HepG2 (cell line): ENCODE data around the gene DLG2. TPM values are rescaled to one million over a fixed set of nuclear protein-coding genes. Genes with fewer than 3 reads are reported as not detected.

ENCODE experiments used
- ATAC-seq: fragments of 200-7000 bp; cut with Tn5 transposase; 3 replicates; pipeline ENCODE4 v1.9.1; 2020; ENCODE audit warnings: mild to moderate bottlenecking, moderate library complexity
- BruUV-seq: library from RNA; stranded (reverse); fragments of 400-500 nt; replicated peaks from 2 replicates; lab custom pipeline; 2021; lab: Mats Ljungman, UMichigan
- CTCF ChIA-PET: fragments of 300-600 bp; formaldehyde crosslinking; extraction: SDS; loops from one replicate; lab custom pipeline; 2021; ENCODE audit warnings: low total read pairs, inconsistent platforms, low intra/inter-chr PET ratio; lab: Yijun Ruan, JAX
- POLR2A ChIA-PET: fragments of 350-600 bp; sonication (Branson Sonifier 250); formaldehyde crosslinking; loops from one replicate; lab custom pipeline; 2020; ENCODE audit warnings: antibody characterized with exemption, inconsistent platforms; lab: Yijun Ruan, JAX
- DNase-seq: peaks from one replicate; pipeline ENCODE4 v3.0.0-alpha.2; 2015; ENCODE audit warnings: low spot score
- FAIRE-seq: peaks from 3 replicates; lab custom pipeline; 2011; peaks lifted over from hg19 to GRCh38; lab: Jason Lieb, UNC
- H2AFZ ChIP-seq: one replicate; pipeline ENCODE4 v1.6.1; 2011; ENCODE audit warnings: low read length, inconsistent platforms
- H3K27ac ChIP-seq: fragments of 300-600 bp; 3 replicates; pipeline ENCODE4 v1.8.0; 2011; ENCODE audit warnings: mixed run types, mild to moderate bottlenecking, mixed read lengths, low read length, inconsistent platforms; ENCODE audit not compliant: insufficient read depth; ENCODE audit errors: extremely low read length
- H3K27me3 ChIP-seq, 2 experiments: fragments of 200-600 bp in 1 of 2; 2 replicates in 1 of 2; 3 replicates in 1 of 2; pipeline versions ENCODE4 v1.6.0 to v1.8.0; 2011; ENCODE audit warnings: low read length in 2 of 2, mild to moderate bottlenecking in 2 of 2, moderate library complexity in 2 of 2, inconsistent platforms in 1 of 2; ENCODE audit not compliant: insufficient read depth in 2 of 2, control insufficient read depth in 1 of 2
- H3K36me3 ChIP-seq, 2 experiments: fragments of 200-600 bp in 1 of 2; replicated peaks in 1 of 2; 2 replicates in 1 of 2; 3 replicates in 1 of 2; pipeline versions ENCODE4 v1.5.1 to v1.8.0; 2011; ENCODE audit warnings: low read length in 2 of 2, inconsistent platforms in 1 of 2; ENCODE audit not compliant: insufficient read depth in 2 of 2, control insufficient read depth in 1 of 2
- H3K4me1 ChIP-seq: 2 replicates; pipeline ENCODE4 v1.5.1; 2012; ENCODE audit warnings: low read length, inconsistent platforms; ENCODE audit not compliant: insufficient read depth
- H3K4me2 ChIP-seq: 2 replicates; pipeline ENCODE4 v1.6.0; 2011; ENCODE audit warnings: low read depth, low read length, inconsistent platforms
- H3K4me3 ChIP-seq, 3 experiments: fragments of 200-600 bp in 1 of 3; sonication (generic), shearing (Covaris generic) in 1 of 3; replicated peaks in 1 of 3; 2 replicates each; pipeline ENCODE4 v1.5.1; 2011 to 2016; ENCODE audit warnings: low read length in 3 of 3, inconsistent platforms in 2 of 3, low read depth in 2 of 3, mild to moderate bottlenecking in 2 of 3, control low read depth in 1 of 3, mixed read lengths in 1 of 3; ENCODE audit not compliant: insufficient read depth in 1 of 3
- H3K79me2 ChIP-seq: one replicate; pipeline ENCODE4 v1.6.1; 2011; ENCODE audit warnings: low read length, inconsistent platforms; ENCODE audit not compliant: insufficient read depth
- H3K9ac ChIP-seq: 2 replicates; pipeline ENCODE4 v1.6.0; 2011; ENCODE audit warnings: mild to moderate bottlenecking, low read depth, low read length, inconsistent platforms; ENCODE audit not compliant: insufficient read depth
- H3K9me3 ChIP-seq: 2 replicates; pipeline ENCODE4 v1.5.1; 2012; ENCODE audit warnings: mild to moderate bottlenecking, low read length
- H4K20me1 ChIP-seq: 2 replicates; pipeline ENCODE4 v1.6.0; 2011; ENCODE audit warnings: inconsistent platforms, mild to moderate bottlenecking, low read length, moderate library complexity; ENCODE audit not compliant: insufficient read depth
- ATF7-NPFF ChIP-seq: sonication (generic); formaldehyde crosslinking; IDR thresholded peaks from 2 replicates; pipeline ENCODE4 v1.8.1; 2023; ENCODE audit warnings: mild to moderate bottlenecking, low read depth, missing genetic modification reagents, moderate library complexity
- FOSL2 ChIP-seq: sonication (generic); formaldehyde crosslinking; IDR thresholded peaks from 2 replicates; pipeline ENCODE4 v1.4.0; 2020; ENCODE audit warnings: missing genetic modification reagents
- FOXK2 ChIP-seq: fragments of 450-650 bp; IDR thresholded peaks from 2 replicates; pipeline ENCODE4 v1.6.1; 2016
- HDAC1 ChIP-seq: sonication (generic); formaldehyde crosslinking; IDR thresholded peaks from 2 replicates; pipeline ENCODE4 v1.5.1; 2020; ENCODE audit warnings: mild to moderate bottlenecking, missing genetic modification reagents
- HOXA3 ChIP-seq: sonication (generic); formaldehyde crosslinking; IDR thresholded peaks from 2 replicates; pipeline ENCODE4 v1.5.0; 2020; ENCODE audit warnings: missing genetic modification reagents
- IKZF5 ChIP-seq: IDR thresholded peaks from 2 replicates; pipeline ENCODE4 v1.6.1; 2018; ENCODE audit warnings: missing genetic modification reagents, mild to moderate bottlenecking, missing compliant biosample characterization
- JUND ChIP-seq: sonication (generic); formaldehyde crosslinking; IDR thresholded peaks from 2 replicates; pipeline ENCODE4 v1.8.0; 2022; ENCODE audit warnings: mild to moderate bottlenecking, missing genetic modification reagents
- NAIF1 ChIP-seq: sonication (generic); formaldehyde crosslinking; IDR thresholded peaks from 2 replicates; pipeline ENCODE4 v1.5.0; 2020; ENCODE audit warnings: mild to moderate bottlenecking, missing genetic modification reagents, borderline replicate concordance
- NFIC ChIP-seq: IDR thresholded peaks from 2 replicates; pipeline ENCODE4 v1.6.1; 2012; ENCODE audit warnings: mild to moderate bottlenecking, low read length, inconsistent platforms
- SP5 ChIP-seq: IDR thresholded peaks from 2 replicates; pipeline ENCODE4 v1.6.1; 2016; ENCODE audit warnings: low read depth, borderline replicate concordance
- U2AF2 ChIP-seq: fragments of 200-400 bp; formaldehyde crosslinking; IDR thresholded peaks from 2 replicates; pipeline ENCODE4 v1.6.1; 2017; ENCODE audit warnings: low read depth, mild to moderate bottlenecking, low read length
- ZNF589 ChIP-seq: sonication (generic); formaldehyde crosslinking; conservative IDR thresholded peaks from 2 replicates; pipeline ENCODE4 v1.8.0; 2022; ENCODE audit warnings: mild to moderate bottlenecking, moderate library complexity, missing genetic modification reagents
- ZNF674 ChIP-seq: sonication (generic); formaldehyde crosslinking; IDR thresholded peaks from 2 replicates; pipeline ENCODE4 v1.5.0; 2020; ENCODE audit warnings: low read depth, mild to moderate bottlenecking, missing genetic modification reagents
- ZNF687 ChIP-seq: sonication (generic); formaldehyde crosslinking; IDR thresholded peaks from 2 replicates; pipeline ENCODE4 v1.5.1; 2020; ENCODE audit warnings: mild to moderate bottlenecking, missing genetic modification reagents, moderate library complexity
- ZXDC ChIP-seq: sonication (generic); formaldehyde crosslinking; IDR thresholded peaks from 2 replicates; pipeline ENCODE4 v1.5.0; 2020; ENCODE audit warnings: mild to moderate bottlenecking, missing genetic modification reagents
- whole genome bisulfite sequencing: methylation state at CpG from one replicate; pipeline ENCODE4 v1.1.6; 2017; ENCODE audit warnings: low lambda C conversion rate; 5-methylcytosine and 5-hydroxymethylcytosine counted together
- in situ Hi-C: cut with HindIII; loops from 2 replicates; pipeline ENCODE4 v1.10.0; 2017; ENCODE audit warnings: low pct_unique_long_range_greater_than_20kb; ENCODE audit not compliant: extremely low pct_ligation_motif_present
- intact Hi-C: fragments of 100-400 bp; cut with micrococcal nuclease; formaldehyde crosslinking; loops from one replicate; pipeline ENCODE4 v1.10.0; 2022; ENCODE audit not compliant: unreplicated experiment
- polyA plus RNA-seq, 8 experiments: library from polyadenylated mRNA; depleted of rRNA in 3 of 8; stranded (reverse) in 7 of 8; unstranded in 1 of 8; fragments of >200 nt; fragmentation: Illumina TruSeq in 4 of 8; extraction: Trizol in 4 of 8; gene quantifications; 2 replicates each; pipeline versions ENCODE4 v1.2.1 to v1.2.3, GENCODE V29; 2011 to 2016; ENCODE audit warnings: low read depth in 4 of 8, missing spikeins in 1 of 8, mixed read lengths in 1 of 8; ENCODE audit not compliant: insufficient read depth in 1 of 8
- total RNA-seq, 5 experiments: library from RNA; depleted of rRNA; stranded (reverse); fragments of >200 nt; fragmentation: Illumina TruSeq; extraction: Trizol; gene quantifications; 2 replicates each; pipeline ENCODE4 v1.2.3, GENCODE V29; 2016; ENCODE audit warnings: low read depth in 1 of 5

DLG2 gene
- total and polyA plus RNA-seq, 2 of the 13 experiments (the other 11 are each of a cell fraction or from before 2014, with no cell fraction given): 0.46 to 1.0 TPM

- Histone ChIP-seq H3K36me3 (no peaks in the 10 kb centered on the region), H3K4me1 (no peaks in the 10 kb centered on the region)
- POLR2A ChIA-PET: no interaction called here
- TF ChIP-seq ZXDC (CRISPR knock-in tag): no peak
- TF ChIP-seq SP5: no peak
- TF ChIP-seq U2AF2: no peak
- no peak for TF ChIP-seq ZNF589 (CRISPR knock-in tag)
- TF ChIP-seq HDAC1: no peak
- no peak for TF ChIP-seq NFIC
- TF ChIP-seq ZNF687 (CRISPR knock-in tag): no peak
- TF ChIP-seq JUND (CRISPR knock-in tag): no peak
- no peak for TF ChIP-seq ATF7-NPFF (CRISPR knock-in tag)
- TF ChIP-seq FOXK2: no peak
- no peak for TF ChIP-seq FOSL2 (CRISPR knock-in tag)
- no peak for TF ChIP-seq HOXA3
- TF ChIP-seq IKZF5 (CRISPR knock-in tag): no peak
- no peak for TF ChIP-seq ZNF674 (CRISPR knock-in tag)
- TF ChIP-seq NAIF1 (CRISPR knock-in tag): no peak
- TF ChIP-seq, all 625 proteins: peak for 0
- no peaks in the 10 kb centered on the region for H3K27me3 ChIP-seq
- H3K4me3 ChIP-seq: no peak overlapping the region
- H2AFZ ChIP-seq: no peak overlapping the region
- no peak for DNase-seq
- no peak overlapping the region for H3K4me2 ChIP-seq
- no peaks in the 10 kb centered on the region for H3K9me3 ChIP-seq
- 12% methylated on average over 3 of the region's 3 CpGs for WGBS
- CTCF ChIA-PET: no interaction called here
- BruUV-seq: no TSS peak
- in situ Hi-C loops (no loop called here), intact Hi-C loops (loop anchor here (5.0 kb wide), 2 partner anchors 188 to 208 kb away; no protein-coding TSS in a partner anchor)
- no peak for ATAC-seq
- no peak overlapping the region for H3K27ac ChIP-seq
- FAIRE-seq: no peak
- H4K20me1 ChIP-seq: no peaks in the 10 kb centered on the region
- H3K9ac ChIP-seq: no peak overlapping the region
- H3K79me2 ChIP-seq: no peaks in the 10 kb centered on the region
Measured at GRCh38 chr11:84990141-84990540, 637.0 kb downstream of the DLG2 start.
